Gastroesophageal sphincter (tissue), 3 donors: Measurements from ENCODE around the gene SPOP.

Experiments used
- CTCF ChIP-seq, 4 experiments: fragments of 200-600 bp in 2 of 4; fragments of 450-650 bp in 2 of 4; sonication (generic) in 1 of 4; IDR thresholded peaks; one replicate each; pipeline ENCODE4 v1.5.1; 2017 to 2019; ENCODE audit warnings: antibody characterized with exemption in 4 of 4, mild to moderate bottlenecking in 2 of 4, moderate library complexity in 2 of 4
- EP300 ChIP-seq: sonication (generic); formaldehyde crosslinking; IDR thresholded peaks from one replicate; pipeline ENCODE4 v1.6.1; 2017; ENCODE audit warnings: antibody characterized with exemption, mild to moderate bottlenecking
- POLR2A ChIP-seq, 2 donors: fragments of 450-650 bp; IDR thresholded peaks; one replicate each; pipeline ENCODE4 v1.6.1; 2017; ENCODE audit warnings: antibody characterized with exemption in 2 of 2, mild to moderate bottlenecking in 2 of 2, moderate library complexity in 1 of 2

GRCh38 chr17:49715216-49715615 is 37.3 kb upstream of the SPOP start:
- TF ChIP-seq POLR2A (IDR thresholded peaks at IDR 0.05) (no peak), CTCF (IDR thresholded peaks at IDR 0.05) (no peak), EP300 (no peak)
